Measurements from ENCODE around the gene S1PR1.

S1PR1 gene

GRCh38 chr1:101245246-101245927, 8.6 kb downstream of the S1PR1 start:
- no peak for DNase-seq (ENCODE audit: low read depth)

GRCh38 chr1:101247404-101248287, 10.8 kb downstream of the S1PR1 start:
- DNase-seq (ENCODE audit: low read depth) = no peak

GRCh38 chr1:101250222-101250621, 13.4 kb downstream of the S1PR1 start:
- DNase-seq (ENCODE audit: low read depth) = no peak

- no peak for DNase-seq (ENCODE audit: low read depth)
Observed at GRCh38 chr1:101250656-101251272, 13.9 kb downstream of the S1PR1 start.

GRCh38 chr1:101251504-101251903, 14.7 kb downstream of the S1PR1 start:
- DNase-seq (ENCODE audit: low read depth) = no peak

- DNase-seq (ENCODE audit: low read depth) = peak; percentile 78
Observed at GRCh38 chr1:101253976-101254674, 17.3 kb downstream of the S1PR1 start.

- no peak for DNase-seq (ENCODE audit: low read depth)
Observed at GRCh38 chr1:101257500-101258325, 20.9 kb downstream of the S1PR1 start.

GRCh38 chr1:101259744-101260148, 22.9 kb downstream of the S1PR1 start:
- no peak for DNase-seq (ENCODE audit: low read depth)

- no peak for DNase-seq (ENCODE audit: low read depth)
Observed at GRCh38 chr1:101260556-101261350, 23.9 kb downstream of the S1PR1 start.

GRCh38 chr1:101261623-101262022, 24.8 kb downstream of the S1PR1 start:
- DNase-seq (ENCODE audit: low read depth) = no peak

GRCh38 chr1:101262060-101262459, 25.2 kb downstream of the S1PR1 start:
- no peak for DNase-seq (ENCODE audit: low read depth)

GRCh38 chr1:101262630-101263348, 26.0 kb downstream of the S1PR1 start:
- DNase-seq (ENCODE audit: low read depth) = no peak

GRCh38 chr1:101264697-101265096, 27.9 kb downstream of the S1PR1 start:
- no peak for DNase-seq (ENCODE audit: low read depth)

- DNase-seq (ENCODE audit: low read depth) = no peak
Observed at GRCh38 chr1:101265684-101266083, 28.9 kb downstream of the S1PR1 start.

GRCh38 chr1:101267082-101267481, 30.3 kb downstream of the S1PR1 start:
- no peak for DNase-seq (ENCODE audit: low read depth)

- no peak for DNase-seq (ENCODE audit: low read depth)
Observed at GRCh38 chr1:101268893-101269292, 32.1 kb downstream of the S1PR1 start.

- DNase-seq (ENCODE audit: low read depth) = no peak
Observed at GRCh38 chr1:101275672-101276071, 38.9 kb downstream of the S1PR1 start.

- no peak for DNase-seq (ENCODE audit: low read depth)
Observed at GRCh38 chr1:101276818-101277217, 40.0 kb downstream of the S1PR1 start.

- no peak for DNase-seq (ENCODE audit: low read depth)
Observed at GRCh38 chr1:101278238-101278637, 41.4 kb downstream of the S1PR1 start.

- DNase-seq (ENCODE audit: low read depth) = no peak
Observed at GRCh38 chr1:101278845-101279244, 42.0 kb downstream of the S1PR1 start.

All from GM04504 (cell line).